ENCODE data around the gene VIL1.

DNA sequence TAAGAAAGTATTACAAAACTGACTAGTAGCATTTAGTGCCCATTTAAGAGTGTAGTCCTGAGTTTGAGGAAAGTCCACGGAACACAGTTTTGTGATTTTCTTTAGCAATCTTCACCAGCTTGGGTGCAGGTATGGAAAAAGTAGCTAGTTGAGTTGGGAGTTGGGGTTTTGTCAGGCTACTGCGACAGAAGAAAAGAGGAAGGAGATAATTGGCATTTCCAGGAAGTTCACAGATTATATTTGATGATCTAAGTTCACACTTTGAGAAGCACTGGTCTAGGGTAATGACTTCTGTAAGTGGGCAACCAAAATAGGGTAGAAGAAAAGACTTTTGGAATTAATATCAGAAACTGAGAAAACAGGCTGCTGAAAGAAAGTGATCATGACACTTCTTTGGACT is 52.1 kb downstream of the VIL1 start:
- TF ChIP-seq, protein P1, sequence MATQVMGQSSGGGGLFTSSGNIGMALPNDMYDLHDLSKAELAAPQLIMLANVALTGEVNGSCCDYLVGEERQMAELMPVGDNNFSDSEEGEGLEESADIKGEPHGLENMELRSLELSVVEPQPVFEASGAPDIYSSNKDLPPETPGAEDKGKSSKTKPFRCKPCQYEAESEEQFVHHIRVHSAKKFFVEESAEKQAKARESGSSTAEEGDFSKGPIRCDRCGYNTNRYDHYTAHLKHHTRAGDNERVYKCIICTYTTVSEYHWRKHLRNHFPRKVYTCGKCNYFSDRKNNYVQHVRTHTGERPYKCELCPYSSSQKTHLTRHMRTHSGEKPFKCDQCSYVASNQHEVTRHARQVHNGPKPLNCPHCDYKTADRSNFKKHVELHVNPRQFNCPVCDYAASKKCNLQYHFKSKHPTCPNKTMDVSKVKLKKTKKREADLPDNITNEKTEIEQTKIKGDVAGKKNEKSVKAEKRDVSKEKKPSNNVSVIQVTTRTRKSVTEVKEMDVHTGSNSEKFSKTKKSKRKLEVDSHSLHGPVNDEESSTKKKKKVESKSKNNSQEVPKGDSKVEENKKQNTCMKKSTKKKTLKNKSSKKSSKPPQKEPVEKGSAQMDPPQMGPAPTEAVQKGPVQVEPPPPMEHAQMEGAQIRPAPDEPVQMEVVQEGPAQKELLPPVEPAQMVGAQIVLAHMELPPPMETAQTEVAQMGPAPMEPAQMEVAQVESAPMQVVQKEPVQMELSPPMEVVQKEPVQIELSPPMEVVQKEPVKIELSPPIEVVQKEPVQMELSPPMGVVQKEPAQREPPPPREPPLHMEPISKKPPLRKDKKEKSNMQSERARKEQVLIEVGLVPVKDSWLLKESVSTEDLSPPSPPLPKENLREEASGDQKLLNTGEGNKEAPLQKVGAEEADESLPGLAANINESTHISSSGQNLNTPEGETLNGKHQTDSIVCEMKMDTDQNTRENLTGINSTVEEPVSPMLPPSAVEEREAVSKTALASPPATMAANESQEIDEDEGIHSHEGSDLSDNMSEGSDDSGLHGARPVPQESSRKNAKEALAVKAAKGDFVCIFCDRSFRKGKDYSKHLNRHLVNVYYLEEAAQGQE (IDR thresholded peaks at IDR 0.05; ENCODE audit: insufficient replicate concordance, low read depth): no peak
- TF ChIP-seq, protein P2, sequence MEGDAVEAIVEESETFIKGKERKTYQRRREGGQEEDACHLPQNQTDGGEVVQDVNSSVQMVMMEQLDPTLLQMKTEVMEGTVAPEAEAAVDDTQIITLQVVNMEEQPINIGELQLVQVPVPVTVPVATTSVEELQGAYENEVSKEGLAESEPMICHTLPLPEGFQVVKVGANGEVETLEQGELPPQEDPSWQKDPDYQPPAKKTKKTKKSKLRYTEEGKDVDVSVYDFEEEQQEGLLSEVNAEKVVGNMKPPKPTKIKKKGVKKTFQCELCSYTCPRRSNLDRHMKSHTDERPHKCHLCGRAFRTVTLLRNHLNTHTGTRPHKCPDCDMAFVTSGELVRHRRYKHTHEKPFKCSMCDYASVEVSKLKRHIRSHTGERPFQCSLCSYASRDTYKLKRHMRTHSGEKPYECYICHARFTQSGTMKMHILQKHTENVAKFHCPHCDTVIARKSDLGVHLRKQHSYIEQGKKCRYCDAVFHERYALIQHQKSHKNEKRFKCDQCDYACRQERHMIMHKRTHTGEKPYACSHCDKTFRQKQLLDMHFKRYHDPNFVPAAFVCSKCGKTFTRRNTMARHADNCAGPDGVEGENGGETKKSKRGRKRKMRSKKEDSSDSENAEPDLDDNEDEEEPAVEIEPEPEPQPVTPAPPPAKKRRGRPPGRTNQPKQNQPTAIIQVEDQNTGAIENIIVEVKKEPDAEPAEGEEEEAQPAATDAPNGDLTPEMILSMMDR (IDR thresholded peaks at IDR 0.05; ENCODE audit: insufficient read depth, low read length): no peak
- TF ChIP-seq POLR2AphosphoS5 (IDR thresholded peaks at IDR 0.05; ENCODE audit: low read depth): no peak

All from HL-60 (cell line).